NCI-H82 treated with DMSO at 0.1 percent for 48 hours (cell line): ENCODE results near the gene FAM120A.

ENCODE experiments used
- DNase-seq: peaks from one replicate; lab custom pipeline; 2025; ENCODE audit not compliant: unreplicated experiment; lab: John Stamatoyannopoulos, UW

Gene FAM120A

DNA sequence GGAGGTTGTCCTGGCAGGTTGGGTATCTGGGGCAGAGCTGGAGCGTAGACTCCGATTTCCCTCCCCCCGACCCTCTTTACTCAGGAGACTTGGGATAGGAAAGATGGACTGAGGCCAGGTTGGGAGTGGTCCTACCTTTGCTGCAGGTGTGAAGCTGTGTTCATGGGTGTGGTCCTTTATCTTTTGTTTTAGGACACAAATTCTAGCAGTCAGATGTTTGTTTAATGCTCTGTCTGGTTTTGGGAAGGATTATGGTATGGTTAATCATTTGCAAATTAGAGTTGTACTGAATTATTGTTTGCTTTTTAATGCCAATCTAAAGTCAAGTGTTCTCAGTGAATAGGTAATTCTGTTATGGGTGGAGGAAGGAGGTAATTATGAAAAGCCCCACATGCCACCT is 16.0 kb downstream of the FAM120A start:
- no peak for DNase-seq

GRCh38 chr9:93468763-93469456 is 17.4 kb downstream of the FAM120A start:
- no peak for DNase-seq

DNA sequence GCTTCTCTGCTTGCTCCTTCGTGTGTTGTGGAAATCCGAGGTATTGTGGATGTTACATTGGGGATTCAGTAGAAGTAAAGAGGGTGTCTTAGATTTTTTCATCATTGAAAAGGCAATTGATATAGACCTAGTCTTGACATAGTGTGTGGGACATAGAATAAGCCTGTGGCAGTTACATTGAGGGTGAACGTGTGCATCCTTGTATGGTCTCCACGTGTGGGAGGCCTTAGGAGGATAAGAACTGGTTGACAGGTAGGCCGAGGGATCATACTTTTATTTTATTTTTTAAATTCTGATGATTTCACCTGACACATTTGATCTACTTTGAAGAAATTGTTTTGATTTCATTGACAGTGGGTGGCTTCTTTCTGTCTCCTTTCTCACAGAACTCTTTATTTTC is 18.9 kb downstream of the FAM120A start:
- DNase-seq: no peak

GRCh38 chr9:93471124-93471523 is 19.6 kb downstream of the FAM120A start:
- no peak for DNase-seq

- DNase-seq: no peak
These were observed 21.9 kb downstream of the FAM120A start for GRCh38 chr9:93473411-93473810.

GRCh38 chr9:93475108-93475507 is 23.6 kb downstream of the FAM120A start:
- DNase-seq: no peak

- no peak for DNase-seq
These were observed 24.4 kb downstream of the FAM120A start for GRCh38 chr9:93475856-93476255.

- no peak for DNase-seq
These were observed 25.4 kb downstream of the FAM120A start for GRCh38 chr9:93476924-93477323.

GRCh38 chr9:93477397-93477796 is 25.9 kb downstream of the FAM120A start:
- no peak for DNase-seq

GRCh38 chr9:93479726-93480125 is 28.2 kb downstream of the FAM120A start:
- no peak for DNase-seq

DNA sequence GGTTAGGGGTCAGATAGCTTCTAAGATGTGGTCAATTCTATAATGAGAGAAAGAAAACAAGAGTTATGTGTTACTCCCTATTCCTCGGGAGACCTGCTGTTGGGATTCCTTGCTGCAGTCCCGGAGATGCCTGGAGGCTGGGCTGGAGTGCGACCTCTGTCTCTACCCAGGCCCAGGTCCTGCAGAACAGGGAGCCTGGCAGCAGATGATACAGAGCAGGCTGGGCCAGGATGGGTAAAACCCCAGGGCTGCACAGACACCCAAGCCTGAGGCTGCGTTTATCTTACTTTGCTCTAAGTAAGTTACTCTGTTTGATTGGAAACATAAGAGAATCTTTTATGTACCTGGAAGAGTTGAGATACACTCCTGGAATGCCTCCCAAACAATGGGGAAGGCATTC is 28.8 kb downstream of the FAM120A start:
- DNase-seq: no peak

- no peak for DNase-seq
These were observed 29.3 kb downstream of the FAM120A start for GRCh38 chr9:93480728-93481324.

DNA sequence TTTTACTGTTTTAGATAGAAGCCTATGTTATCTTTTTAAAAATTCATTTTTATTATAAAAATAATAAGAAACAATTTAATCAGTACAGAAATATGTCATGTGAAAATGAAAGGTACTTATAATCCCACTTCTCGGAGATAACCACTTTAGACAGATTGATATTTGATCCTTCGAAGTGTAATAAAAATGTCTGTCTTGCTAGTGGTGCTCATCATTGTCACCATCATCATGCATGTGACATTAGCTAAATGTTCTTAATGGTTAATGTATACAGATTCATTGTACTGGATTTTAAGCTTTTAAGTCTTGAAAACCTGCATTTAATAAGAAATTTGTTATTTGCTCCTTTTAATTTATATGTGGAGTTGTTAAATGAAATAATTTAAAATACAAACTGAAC is 32.0 kb downstream of the FAM120A start:
- no peak for DNase-seq

DNA sequence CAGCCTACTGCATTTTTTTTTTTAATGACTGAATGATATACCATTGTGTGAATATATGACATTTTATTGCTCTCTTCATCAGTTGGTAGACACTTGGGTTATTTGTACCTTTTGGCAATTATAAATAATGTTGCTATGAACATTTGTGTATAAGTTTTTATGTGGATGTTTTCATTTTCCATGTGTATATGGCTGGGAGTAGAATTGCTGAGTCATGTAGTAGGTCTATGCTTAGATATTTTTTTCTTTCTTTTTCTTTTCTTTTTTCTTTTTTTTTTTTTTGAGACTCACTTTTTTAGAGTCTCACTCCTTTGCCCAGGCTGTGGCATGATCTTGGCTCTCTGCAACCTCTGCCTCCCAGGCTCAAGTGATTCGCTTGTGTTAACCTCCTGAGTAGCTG is 34.8 kb downstream of the FAM120A start:
- DNase-seq: no peak

DNA sequence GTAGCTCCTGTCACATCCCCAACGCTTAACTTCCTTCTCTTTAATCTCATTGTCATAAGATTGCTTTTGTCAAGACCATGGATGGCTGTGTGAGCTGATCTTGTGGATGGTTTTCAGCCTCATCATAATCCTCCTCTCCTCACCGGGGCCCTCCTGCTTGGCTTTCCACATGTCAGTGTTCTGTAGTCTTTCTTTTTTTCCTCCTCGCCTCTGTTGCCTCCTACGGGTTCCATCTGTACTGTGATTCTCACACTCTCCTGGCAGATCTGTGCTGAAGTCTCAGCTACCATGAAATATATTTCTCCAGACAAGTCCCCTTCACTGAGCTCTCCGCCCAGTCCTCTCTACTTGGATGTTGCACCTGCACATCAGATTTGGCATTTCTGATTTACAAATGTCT is 36.8 kb downstream of the FAM120A start:
- DNase-seq: peak; percentile 9

- no peak for DNase-seq
These were observed 40.2 kb downstream of the FAM120A start for GRCh38 chr9:93491593-93492232.

GRCh38 chr9:93492327-93492726 is 40.8 kb downstream of the FAM120A start:
- peak; percentile 54 for DNase-seq

GRCh38 chr9:93493949-93494348 is 42.5 kb downstream of the FAM120A start:
- DNase-seq: no peak

DNA sequence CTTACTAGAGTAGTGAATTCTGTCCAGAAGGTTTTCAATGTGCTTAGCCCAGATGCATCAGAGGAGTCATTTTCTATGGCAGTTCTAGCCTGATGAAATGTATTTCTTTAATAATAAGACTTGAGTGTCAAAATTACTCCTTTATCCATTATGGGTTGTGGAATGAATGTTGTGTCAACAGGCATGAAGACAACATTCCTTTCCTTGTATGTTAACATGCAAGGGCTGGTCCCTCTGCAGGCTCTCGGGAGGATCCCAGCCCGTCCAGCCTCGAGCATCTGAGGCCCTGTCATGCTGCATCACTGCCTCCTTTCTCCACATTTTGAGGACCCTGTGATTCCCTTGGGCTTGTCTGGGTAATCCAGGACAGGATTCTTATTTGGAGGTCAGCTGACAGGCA is 44.8 kb downstream of the FAM120A start:
- DNase-seq: no peak

DNA sequence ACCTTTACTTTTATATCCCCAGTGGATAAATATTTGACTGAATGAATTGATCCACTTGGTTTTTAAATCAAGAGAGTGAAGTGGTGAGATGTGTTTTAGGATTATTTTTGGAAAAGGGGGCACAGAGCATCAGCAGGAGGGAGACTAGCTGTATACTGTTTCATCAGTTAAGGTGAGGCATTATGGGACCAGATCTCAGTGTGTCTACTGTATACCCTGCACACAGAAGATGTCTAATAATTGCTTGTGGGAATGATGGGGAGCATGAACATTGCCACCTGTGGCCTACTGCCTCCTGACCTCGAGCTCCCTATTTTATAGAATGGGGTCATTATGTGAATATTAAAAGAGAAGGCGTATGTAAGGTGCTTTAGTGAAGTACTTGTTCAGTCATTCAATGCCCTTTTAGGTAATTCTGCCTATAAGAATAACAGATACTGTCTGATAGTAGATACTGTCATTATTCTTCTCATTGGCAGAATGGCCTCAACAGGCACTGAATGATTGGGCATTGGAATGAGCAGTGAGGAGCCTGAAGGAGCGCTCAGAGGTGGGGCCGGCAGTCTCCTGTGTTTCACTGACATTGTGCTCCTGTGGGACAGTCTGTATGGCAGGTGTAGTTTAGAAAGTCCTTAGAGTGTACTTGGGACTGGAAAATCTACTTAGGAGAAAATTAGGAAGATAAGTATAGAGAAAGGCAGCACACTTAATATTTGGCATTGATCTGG is 49.2 kb downstream of the FAM120A start:
- no peak for DNase-seq

DNA sequence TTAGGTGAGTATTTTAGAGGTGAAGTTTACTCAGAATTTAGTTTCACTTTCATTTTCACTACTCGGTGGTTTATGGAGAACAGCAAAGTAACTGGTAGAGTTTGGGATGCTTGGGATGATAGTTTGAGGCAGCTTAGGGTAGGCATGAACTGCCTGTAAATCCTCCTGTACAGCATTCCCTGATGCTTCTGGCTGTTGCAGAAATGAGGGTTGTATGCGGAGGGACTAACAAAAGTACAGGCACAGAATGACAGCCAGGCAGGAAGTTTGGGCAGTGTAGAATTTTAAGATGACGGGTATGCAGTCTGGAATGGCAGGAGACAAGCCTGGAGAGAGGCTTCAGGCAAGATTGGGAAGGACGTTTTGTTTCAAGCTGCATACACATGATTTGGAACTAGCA is 49.9 kb downstream of the FAM120A start:
- no peak for DNase-seq

GRCh38 chr9:93503381-93503780 is 51.9 kb downstream of the FAM120A start:
- no peak for DNase-seq
